Fibroblast of mammary gland (primary cell): ENCODE measurements around the gene METAP1D.

Source experiments
- DNase-seq: peaks from one replicate; pipeline ENCODE4 v3.0.0-alpha.2; 2010; ENCODE audit warnings: low read depth
- H3K4me3 ChIP-seq: 2 replicates; pipeline ENCODE4 v1.5.1; 2011; ENCODE audit warnings: low read depth, mild to moderate bottlenecking, low read length, moderate library complexity; ENCODE audit not compliant: control insufficient read depth
- CTCF ChIP-seq: conservative IDR thresholded peaks from 2 replicates; pipeline ENCODE4 v1.5.1; 2011; ENCODE audit warnings: low read depth, low read length, inconsistent platforms; ENCODE audit not compliant: control insufficient read depth, insufficient read depth

METAP1D gene

GRCh38 chr2:172094294-172095145 lies 94.8 kb downstream of the METAP1D start:
- no peak for TF ChIP-seq CTCF
- no peak for DNase-seq
- H3K4me3 ChIP-seq = peak overlapping the region; percentile 58

GRCh38 chr2:172095146-172095904 lies 95.6 kb downstream of the METAP1D start:
- peak overlapping the region; percentile 58 for H3K4me3 ChIP-seq
- DNase-seq = peak; percentile 62
- TF ChIP-seq CTCF = no peak

GRCh38 chr2:172095905-172096625 lies 96.3 kb downstream of the METAP1D start:
- no peak for DNase-seq
- peak; percentile 19 for TF ChIP-seq CTCF
- H3K4me3 ChIP-seq = peak overlapping the region; percentile 58

- H3K4me3 ChIP-seq = peak overlapping the region; percentile 39
- DNase-seq = peak; percentile 57
- no peak for TF ChIP-seq CTCF
These were observed 97.1 kb downstream of the METAP1D start for GRCh38 chr2:172096626-172097547.

GRCh38 chr2:172097557-172098131 lies 97.9 kb downstream of the METAP1D start:
- no peak for TF ChIP-seq CTCF
- no peak for DNase-seq
- no peak overlapping the region for H3K4me3 ChIP-seq
